Measurements from ENCODE around the gene SMCO3.

SMCO3 gene

DNA sequence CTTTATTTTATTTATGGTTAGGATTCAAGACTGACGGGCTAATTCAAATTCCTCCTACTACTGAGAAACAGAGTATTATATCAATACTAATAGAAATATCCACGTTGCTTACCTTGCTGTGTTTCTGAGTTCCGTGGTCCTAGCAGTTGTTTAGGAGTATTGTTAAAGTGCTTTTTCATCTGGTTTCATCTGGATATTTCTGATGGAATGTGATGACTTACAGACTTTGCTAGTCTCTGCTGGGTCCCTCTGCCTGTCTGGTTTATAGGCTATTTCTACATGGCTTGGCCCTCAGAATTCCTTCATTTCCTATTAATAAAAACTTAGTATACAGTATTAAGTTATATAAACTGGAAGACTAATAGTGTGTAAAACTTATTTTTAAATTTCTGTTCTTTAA is at the start of gene SMCO3:
Gene SMCO3 (minus strand): TSS at position 169 of the 400 bp plus-strand sequence. CDS start 7,502 bp downstream, outside the sequence.
- DNase-seq, result no peak

DNA sequence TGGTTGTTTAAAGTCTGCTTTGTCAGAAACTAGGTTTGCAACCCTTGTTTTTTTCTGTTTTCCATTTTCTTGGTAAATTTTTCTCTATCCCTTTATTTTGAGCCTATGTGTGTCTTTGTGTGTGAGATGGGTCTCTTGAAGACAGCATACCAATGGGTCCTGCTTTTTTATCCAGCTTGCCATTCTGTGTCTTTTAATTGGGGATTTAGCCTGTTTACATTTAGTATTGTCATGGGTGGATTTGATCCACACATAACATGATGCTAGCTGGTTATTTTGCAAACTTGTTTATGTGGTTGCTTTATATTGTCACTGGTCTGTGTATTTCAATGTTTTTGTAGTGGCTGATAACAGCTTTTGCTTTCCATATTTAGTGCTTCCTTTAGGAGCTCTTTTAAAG is 46.5 kb upstream of the SMCO3 start:
- DNase-seq, result no peak

- no peak for DNase-seq
Measured at GRCh38 chr12:14858513-14858912, 44.5 kb upstream of the SMCO3 start.

DNA sequence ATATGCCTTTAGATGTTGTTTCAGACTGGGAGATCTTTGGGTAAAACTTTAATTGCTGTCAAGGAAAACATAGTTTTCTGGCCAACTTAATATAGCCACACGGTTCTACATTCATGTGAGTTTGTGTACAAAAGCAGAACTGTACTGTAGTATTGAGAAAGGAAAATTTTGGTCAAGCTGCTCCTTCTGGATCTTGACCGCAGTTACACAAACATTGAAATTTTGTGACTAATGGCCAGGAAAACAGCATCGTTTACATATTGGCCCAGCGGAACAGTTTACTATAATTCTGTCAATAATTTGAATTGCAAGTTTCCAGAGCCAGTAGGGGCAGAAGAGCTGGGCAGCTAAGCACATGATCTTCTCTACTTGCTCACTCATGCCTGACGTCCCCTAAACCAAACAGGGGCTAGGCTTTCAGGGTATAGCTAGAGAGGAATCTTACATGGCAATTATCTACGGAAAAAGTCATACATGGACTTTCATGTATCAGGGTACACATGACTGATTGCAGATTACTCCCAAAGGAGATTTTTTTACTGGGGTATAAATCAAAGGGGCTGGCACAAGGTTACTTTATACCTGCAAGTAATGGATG is 40.7 kb upstream of the SMCO3 start:
- DNase-seq, result peak; percentile 65 to 80

DNA sequence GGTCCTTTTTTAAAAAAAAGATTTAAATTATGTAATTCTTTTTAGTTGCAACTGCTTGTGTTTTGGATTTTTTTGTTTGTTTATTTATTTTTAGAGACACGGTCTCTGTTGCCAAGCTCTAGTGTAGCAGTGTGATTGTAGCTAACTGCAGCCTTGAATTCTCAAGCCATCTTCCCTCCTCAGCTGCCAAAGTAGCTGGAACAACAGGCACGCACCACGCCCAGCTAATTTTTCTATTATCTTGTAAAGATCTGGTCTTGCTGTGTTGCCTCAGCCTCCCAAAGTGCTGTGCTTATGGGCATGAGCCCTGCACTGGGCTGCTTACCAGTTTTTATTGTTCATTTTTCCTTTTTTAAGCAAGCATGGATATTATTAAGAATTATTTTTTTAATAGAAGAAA is 40.0 kb upstream of the SMCO3 start:
- DNase-seq, result peak; percentile 26 to 49

- no peak for DNase-seq
Measured at GRCh38 chr12:14852880-14853279, 38.9 kb upstream of the SMCO3 start.

- no peak for DNase-seq
Measured at GRCh38 chr12:14850929-14851663, 37.1 kb upstream of the SMCO3 start.

DNA sequence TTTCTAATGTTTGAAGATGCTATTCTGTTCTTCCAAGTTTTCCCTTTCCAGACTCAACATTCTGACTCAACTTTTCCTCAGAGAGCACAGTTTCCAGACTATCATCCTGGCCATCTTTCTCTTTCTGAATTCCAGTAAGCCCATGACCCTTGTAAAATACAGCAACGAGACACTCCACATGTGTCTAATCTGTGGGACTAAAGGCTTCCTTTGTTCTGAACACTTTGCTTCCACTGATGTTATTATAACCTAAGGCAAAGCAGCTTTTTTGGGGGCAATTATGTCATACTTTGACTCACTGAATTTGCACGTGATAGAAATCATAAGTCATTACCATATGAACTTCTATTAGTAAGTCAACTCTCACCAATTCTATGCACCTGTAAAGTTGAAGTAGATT is 35.7 kb upstream of the SMCO3 start:
- DNase-seq, result no peak

DNA sequence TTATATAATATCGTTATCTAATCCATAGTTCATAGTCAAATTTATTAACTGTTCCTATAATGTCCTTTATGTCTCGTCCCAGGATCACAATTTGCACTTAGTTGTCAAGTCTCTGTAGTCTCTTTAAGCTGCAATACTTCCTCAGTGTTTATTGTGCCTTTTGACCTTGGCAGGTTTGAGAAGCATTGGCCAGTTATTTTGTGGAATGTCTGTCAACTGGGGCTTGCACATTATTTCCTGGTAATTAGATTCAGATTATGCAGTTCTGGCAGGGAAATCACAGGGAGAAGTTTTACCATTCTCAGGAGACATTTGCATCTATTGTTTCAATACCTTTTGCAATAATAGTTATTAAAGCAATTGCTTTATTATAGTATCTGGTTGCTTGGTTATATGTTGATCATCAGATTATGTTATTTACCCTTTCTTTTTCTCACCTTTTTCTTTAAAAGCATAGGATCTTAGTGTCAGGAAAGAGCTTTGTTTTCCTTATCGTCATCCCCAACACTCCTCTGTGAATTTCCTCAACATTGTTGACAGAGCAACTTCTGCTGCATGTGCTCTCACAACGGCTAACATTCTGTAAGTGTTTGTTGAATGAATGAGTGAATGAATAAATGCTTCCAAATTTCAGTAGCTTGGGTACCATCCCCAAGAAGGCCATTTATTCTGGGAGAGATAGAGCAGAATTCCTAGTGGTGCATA is 33.0 kb upstream of the SMCO3 start:
- no peak for DNase-seq

DNA sequence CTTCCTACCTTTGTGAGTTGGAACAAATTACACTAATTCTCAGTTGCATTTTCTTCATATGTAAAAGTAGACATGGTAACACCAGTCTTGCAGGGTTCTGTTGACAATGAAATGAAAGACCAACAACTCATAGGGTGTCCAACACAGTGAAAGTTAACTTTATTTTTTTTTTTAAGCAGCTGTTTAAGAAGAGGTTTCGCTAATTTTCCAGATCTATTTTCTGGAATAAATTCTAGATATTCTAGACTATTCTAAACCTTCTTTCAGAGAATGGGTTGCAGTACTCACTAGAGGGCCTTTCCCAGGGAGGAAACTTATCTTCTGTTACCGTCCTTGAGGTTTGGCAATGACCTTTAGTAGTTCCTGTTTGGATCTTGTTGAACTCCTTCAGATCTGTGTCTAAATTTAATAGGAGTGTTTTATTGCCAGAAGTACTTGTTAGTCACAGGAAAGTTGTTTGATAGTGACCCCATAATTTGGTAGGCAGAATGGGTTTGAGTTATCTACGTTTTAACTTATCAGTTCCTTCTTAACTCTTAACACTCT is 32.1 kb upstream of the SMCO3 start:
- DNase-seq, result no peak

DNA sequence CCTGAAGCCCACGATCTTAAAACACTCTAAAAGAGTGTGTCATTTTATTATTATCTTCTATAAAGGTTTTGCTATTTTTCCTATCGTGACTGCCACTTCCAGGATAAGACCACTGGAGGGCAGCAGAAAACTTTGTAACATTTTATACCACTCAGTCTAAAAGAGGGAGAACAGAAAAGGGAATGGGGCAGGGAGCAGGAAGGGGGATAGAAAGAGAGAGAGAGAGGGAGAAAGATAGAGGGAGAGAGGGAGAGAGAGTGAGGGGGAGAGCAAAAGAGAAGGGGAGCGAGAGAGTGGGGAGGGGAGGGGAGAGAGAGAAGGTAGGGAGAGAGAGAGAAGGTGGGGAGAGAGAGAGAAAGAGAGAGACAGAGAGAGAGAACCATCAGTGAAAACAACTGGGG is 31.4 kb upstream of the SMCO3 start:
- peak; percentile 38 to 69 for DNase-seq

DNA sequence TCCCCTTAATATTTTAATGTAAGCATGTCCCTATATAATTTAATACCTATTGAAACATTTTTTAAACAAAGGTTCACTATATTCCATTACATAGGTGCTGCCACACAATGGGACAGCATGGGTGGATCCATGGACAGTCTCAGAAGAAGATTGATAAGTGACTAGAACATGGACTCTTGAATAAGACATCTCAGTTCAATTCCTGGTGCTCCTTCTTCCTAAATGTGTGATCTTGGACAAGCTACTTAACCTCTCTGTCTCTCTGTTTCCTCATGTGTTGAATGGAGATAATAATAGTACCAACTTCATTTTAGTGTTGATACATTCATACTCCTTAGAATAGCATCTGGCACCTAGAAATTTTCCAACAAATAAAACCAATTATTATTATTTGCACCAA is 30.4 kb upstream of the SMCO3 start:
- DNase-seq, result no peak

DNA sequence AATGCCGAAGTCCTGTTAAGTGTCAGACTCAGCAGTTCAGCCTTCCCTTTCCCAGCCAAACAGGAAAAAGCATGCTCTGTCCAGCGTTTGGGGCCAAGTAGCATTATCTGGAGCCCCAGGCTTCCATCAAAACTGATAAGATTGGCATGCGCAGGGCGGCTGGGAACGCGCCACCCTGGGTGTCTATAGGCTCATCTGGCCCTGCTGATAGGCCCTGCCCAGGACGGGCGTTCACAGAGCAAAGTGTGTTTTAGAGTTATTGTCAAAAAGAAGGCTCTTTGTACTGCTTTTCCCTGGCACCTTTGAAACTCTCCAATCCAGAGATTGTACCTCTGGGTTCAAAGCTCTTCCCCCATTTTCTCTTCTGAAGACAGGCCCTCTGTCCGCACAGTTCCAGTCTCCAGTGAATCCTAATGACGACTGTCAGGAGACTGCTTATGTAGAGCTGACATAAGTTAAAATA is 29.5 kb upstream of the SMCO3 start, which contains the start of gene ART4:
Gene ART4 (minus strand): TSS at position 102 of the 463 bp plus-strand sequence. CDS start 413 bp downstream, outside the sequence.
- DNase-seq, result no peak

DNA sequence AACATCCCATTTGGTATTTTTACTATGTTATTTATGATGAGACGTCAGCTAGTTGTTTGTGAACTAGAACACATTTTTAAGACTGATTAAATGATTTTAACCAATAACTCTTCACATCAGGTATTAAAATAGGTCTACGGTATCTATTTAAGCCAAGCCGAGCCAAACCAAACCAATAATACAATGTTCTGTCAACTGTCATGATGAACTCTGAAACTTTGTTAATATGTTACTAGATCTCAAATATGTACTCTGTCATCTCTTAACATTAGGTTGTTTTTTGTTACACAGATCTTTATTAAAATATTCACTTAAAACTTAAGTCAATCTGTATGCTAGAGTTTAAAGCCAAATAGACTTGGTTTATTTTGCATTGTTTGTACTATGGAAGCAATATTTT is 28.3 kb upstream of the SMCO3 start:
- no peak for DNase-seq

DNA sequence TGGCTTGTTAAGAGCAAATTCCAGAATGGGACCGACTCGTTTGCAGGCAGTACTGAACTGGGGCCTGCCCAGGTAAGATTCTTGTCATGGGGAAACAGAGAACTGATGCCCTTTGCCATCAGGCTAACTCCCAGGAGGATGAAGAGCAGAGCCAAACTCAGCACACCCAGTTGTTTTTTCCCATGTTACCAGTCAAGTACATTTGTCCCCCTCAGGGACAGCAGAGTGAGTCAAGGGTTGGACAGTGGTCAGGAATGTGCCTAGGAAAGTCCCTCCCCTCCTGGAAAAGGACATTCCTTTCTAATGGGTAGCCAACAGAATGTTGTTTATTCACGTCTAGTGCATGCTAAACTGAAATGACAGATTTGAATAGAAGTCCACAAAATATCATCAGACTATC is 27.8 kb upstream of the SMCO3 start:
- DNase-seq, result no peak

DNA sequence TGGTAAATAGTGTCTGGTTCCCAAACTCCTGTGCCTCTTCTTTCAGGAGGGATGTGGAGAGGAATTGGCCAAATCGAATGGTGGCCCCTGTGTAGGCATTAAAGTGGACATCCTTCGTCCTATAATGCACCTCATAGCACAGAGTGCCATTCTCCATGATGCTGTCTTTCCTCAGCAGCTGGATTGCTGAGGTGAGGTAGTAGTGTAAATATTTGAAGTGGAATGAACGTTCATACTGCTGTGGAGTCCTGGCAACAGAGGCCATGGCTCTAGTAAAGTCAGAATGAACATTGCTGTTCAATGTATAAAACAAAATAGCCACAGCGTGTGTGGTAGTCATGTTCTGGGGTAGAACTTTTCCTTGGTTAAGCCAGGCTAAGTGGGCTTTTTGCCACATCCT is 26.6 kb upstream of the SMCO3 start:
- no peak for DNase-seq

DNA sequence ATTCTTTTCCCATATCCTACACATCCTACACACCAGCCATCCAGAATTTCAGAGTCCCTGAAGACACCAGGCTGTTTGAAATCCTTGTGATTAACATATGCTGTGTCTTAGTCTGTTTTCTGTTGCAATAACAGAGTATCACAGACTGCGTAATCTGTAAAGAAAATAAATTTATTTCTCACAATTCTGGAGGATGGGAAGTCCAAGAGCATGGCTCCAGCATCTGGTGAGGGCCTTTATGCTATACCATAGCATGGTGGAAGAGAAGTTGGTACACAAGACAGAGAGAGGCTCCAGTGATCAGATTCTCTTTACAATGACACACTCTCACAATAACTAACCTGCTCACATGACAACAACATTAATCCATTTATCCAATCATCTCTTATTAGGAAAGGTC is 25.3 kb upstream of the SMCO3 start:
- no peak for DNase-seq

- no peak for DNase-seq
Measured at GRCh38 chr12:14836336-14837210, 22.6 kb upstream of the SMCO3 start.

DNA sequence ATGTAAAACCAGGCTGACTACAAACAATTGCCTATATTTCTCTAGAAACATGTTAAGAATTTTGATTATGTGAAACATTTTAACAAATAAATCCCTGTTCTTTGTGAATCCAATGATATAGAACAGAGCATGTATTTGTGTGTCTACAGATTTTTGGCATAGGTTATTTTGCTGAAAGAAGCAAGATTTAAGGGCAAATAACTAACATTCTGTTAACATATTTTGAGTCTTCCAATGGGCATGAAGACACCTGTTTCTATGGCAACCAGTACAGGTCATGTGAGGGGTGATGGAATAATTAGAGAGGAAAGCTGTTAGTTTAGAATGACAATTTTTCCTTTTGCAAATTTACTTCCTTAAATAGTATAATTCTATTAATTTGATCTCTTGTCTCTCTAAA is 20.5 kb upstream of the SMCO3 start:
- DNase-seq, result no peak

- DNase-seq, result no peak
Measured at GRCh38 chr12:14833952-14834351, 20.0 kb upstream of the SMCO3 start.

GRCh38 chr12:14833336-14833735 is 19.4 kb upstream of the SMCO3 start:
- DNase-seq, result no peak

DNA sequence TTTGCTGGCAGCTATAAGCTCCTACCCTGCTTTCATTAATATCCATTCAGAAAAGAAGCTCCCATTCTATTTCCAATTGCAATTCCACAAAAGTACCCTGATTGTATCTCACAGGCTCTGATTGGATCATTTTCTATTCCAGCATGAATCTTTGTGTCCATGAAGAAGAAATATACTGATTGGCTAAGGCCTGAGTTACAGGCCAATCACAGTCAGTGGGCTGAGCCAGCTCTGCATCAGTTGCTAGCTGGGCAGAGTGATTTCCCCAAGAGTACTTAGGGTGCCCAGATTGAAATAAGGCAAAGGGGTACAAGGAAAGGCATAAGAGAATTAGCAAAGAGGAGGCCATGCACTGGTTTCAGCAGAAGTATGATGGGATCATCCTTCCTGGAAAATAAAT is 14.9 kb upstream of the SMCO3 start:
- no peak for DNase-seq

GRCh38 chr12:14827043-14827442 is 13.1 kb upstream of the SMCO3 start:
- DNase-seq, result no peak
